ENCODE measurements around the gene SMG7. TPM values are rescaled to one million over a fixed set of nuclear protein-coding genes. Genes with fewer than 3 reads are reported as not detected.

SMG7 gene
- total RNA-seq, 1 donor from 2014 or later = 71.8 TPM

DNA sequence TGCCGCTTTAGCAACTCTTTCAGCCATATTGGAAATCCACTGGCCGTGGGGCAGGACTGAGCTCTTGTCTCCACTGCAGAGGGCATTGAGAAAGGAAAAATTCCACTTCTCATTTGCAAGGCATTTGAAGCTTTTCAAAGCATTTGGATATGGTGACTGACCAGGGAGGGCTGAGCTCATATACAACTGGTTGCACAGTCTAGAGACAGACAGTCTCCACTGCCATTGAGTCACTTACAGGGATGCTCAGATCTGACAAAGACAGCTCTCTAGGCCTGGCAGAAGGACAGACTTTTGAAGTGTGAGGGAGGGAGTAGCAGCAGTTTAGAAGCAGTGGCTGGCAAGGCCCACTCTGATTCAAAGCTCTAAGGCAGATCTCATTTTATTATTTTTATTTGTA, 93.7 kb downstream of the SMG7 start:
- Mint-ChIP-seq H3K4me3 (ENCODE audit: low read depth) (no peak overlapping the region), H3K4me1 (ENCODE audit: low read depth) (no peaks in the 10 kb centered on the region), H3K36me3 (ENCODE audit: insufficient read depth) (no peaks in the 10 kb centered on the region), H3K27me3 (no peaks in the 10 kb centered on the region), H3K9me3 (ENCODE audit: low read depth) (no peaks in the 10 kb centered on the region), H3K27ac (no peak overlapping the region)
- no peak for TF ChIP-seq CTCF (IDR thresholded peaks at IDR 0.05; ENCODE audit: unreplicated experiment)
- no peak for DNase-seq (ENCODE audit: low spot score, unreplicated experiment)

- no peak for TF ChIP-seq CTCF (IDR thresholded peaks at IDR 0.05; ENCODE audit: unreplicated experiment)
- no peaks in the 10 kb centered on the region for H3K27me3 Mint-ChIP-seq
- H3K9me3 Mint-ChIP-seq (ENCODE audit: low read depth) = no peaks in the 10 kb centered on the region
- H3K27ac Mint-ChIP-seq = no peak overlapping the region
- no peaks in the 10 kb centered on the region for H3K36me3 Mint-ChIP-seq (ENCODE audit: insufficient read depth)
- H3K4me3 Mint-ChIP-seq (ENCODE audit: low read depth) = no peak overlapping the region
- no peak for DNase-seq (ENCODE audit: low spot score, unreplicated experiment)
- no peaks in the 10 kb centered on the region for H3K4me1 Mint-ChIP-seq (ENCODE audit: low read depth)
Measured at GRCh38 chr1:183567584-183567983, 95.3 kb downstream of the SMG7 start.

DNA sequence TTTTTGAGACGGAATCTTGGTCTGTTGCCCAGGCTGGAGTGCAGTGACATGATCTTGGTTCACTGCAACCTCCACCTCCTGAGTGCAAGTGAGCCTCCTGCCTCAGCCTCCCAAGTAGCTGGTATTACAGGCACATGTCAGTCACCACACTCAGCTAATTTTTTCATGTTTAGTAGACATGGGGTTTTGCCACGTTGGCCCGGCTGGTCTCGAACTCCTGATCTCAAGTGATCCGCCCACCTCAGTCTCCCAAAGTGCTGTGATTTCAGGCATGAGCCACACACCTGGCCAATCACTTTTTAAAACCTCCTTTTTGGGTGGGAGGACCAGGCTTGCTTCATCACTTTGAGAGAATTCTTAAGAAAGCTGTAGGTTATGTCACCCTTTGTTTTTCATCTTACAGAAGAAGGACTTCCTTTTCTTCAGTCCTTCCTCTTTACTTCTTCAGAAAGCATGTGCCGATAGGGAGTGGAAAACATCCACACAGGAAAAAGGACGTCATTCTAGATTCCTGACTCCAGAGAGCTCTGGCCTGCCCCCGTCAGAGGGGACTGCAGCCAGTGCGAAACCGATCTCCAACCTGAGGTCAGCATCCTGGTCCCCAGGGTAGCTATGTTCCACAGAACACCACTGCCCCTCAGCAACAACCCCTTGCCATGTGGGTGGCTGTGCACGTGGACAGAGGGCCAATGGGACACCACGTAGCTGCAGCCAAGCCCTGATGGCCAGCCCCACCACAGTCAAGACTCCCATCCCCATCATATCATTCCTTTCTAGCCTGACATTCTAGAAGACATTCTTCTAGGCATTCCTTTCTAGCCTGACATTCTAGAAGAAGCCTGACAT, 96.1 kb downstream of the SMG7 start:
- Mint-ChIP-seq H3K4me1 (ENCODE audit: low read depth) (no peaks in the 10 kb centered on the region), H3K9me3 (ENCODE audit: low read depth) (no peaks in the 10 kb centered on the region), H3K4me3 (ENCODE audit: low read depth) (no peak overlapping the region), H3K27ac (peak overlapping the region; percentile 81), H3K27me3 (no peaks in the 10 kb centered on the region), H3K36me3 (ENCODE audit: insufficient read depth) (no peaks in the 10 kb centered on the region)
- TF ChIP-seq CTCF (IDR thresholded peaks at IDR 0.05; ENCODE audit: unreplicated experiment) = no peak
- no peak for DNase-seq (ENCODE audit: low spot score, unreplicated experiment)

GRCh38 chr1:183569141-183569540, 96.8 kb downstream of the SMG7 start:
- Mint-ChIP-seq H3K9me3 (ENCODE audit: low read depth) (no peaks in the 10 kb centered on the region), H3K4me1 (ENCODE audit: low read depth) (no peaks in the 10 kb centered on the region), H3K27ac (peak overlapping the region; percentile 81), H3K4me3 (ENCODE audit: low read depth) (no peak overlapping the region), H3K27me3 (no peaks in the 10 kb centered on the region), H3K36me3 (ENCODE audit: insufficient read depth) (no peaks in the 10 kb centered on the region)
- TF ChIP-seq CTCF (IDR thresholded peaks at IDR 0.05; ENCODE audit: unreplicated experiment) = no peak
- no peak for DNase-seq (ENCODE audit: low spot score, unreplicated experiment)

- Mint-ChIP-seq H3K9me3 (ENCODE audit: low read depth) (no peaks in the 10 kb centered on the region), H3K27me3 (no peaks in the 10 kb centered on the region), H3K4me1 (ENCODE audit: low read depth) (no peaks in the 10 kb centered on the region), H3K36me3 (ENCODE audit: insufficient read depth) (no peaks in the 10 kb centered on the region), H3K4me3 (ENCODE audit: low read depth) (no peak overlapping the region), H3K27ac (peak overlapping the region; percentile 75)
- DNase-seq (ENCODE audit: low spot score, unreplicated experiment) = no peak
- no peak for TF ChIP-seq CTCF (IDR thresholded peaks at IDR 0.05; ENCODE audit: unreplicated experiment)
Measured at GRCh38 chr1:183569801-183570200, 97.5 kb downstream of the SMG7 start.

Measured in progenitor cell of endocrine pancreas (in vitro differentiated cells).